Skin epidermis (tissue), 12 donors: ENCODE data around the gene ABCC4.

Source experiments
- H3K27ac ChIP-seq, 21 experiments: fragments of 200-600 bp; sonication (generic) in 11 of 21; one replicate each; pipeline ENCODE4 v1.5.0; 2020; ENCODE audit warnings: mild to moderate bottlenecking in 3 of 21, inconsistent platforms in 2 of 21, moderate library complexity in 2 of 21
- H3K4me3 ChIP-seq, 7 experiments: fragments of 200-600 bp; sonication (generic) in 2 of 7; one replicate each; pipeline ENCODE4 v1.5.0; 2020; ENCODE audit warnings: inconsistent platforms in 2 of 7, mild to moderate bottlenecking in 2 of 7, moderate library complexity in 1 of 7

Gene ABCC4

GRCh38 chr13:95136638-95137037 lies 164.6 kb downstream of the ABCC4 start:
- Histone ChIP-seq H3K4me3 (no peak overlapping the region), H3K27ac (peak overlapping the region in 5 of 21 experiments; percentile 21 to 65 (median 48))

GRCh38 chr13:95133498-95133897 lies 167.8 kb downstream of the ABCC4 start:
- Histone ChIP-seq H3K4me3 (no peak overlapping the region), H3K27ac (no peak overlapping the region)

GRCh38 chr13:95129004-95129403 lies 172.2 kb downstream of the ABCC4 start:
- H3K27ac ChIP-seq = no peak overlapping the region
- no peak overlapping the region for H3K4me3 ChIP-seq

GRCh38 chr13:95128045-95128643 lies 173.1 kb downstream of the ABCC4 start:
- H3K4me3 ChIP-seq = no peak overlapping the region
- H3K27ac ChIP-seq = no peak overlapping the region

GRCh38 chr13:95124959-95125358 lies 176.3 kb downstream of the ABCC4 start:
- H3K27ac ChIP-seq = no peak overlapping the region
- H3K4me3 ChIP-seq = no peak overlapping the region

GRCh38 chr13:95123726-95124125 lies 177.5 kb downstream of the ABCC4 start:
- Histone ChIP-seq H3K4me3 (no peak overlapping the region), H3K27ac (peak overlapping the region in 1 of 21 experiments; percentile 24)

GRCh38 chr13:95122063-95122462 lies 179.2 kb downstream of the ABCC4 start:
- H3K4me3 ChIP-seq = no peak overlapping the region
- H3K27ac ChIP-seq = no peak overlapping the region

GRCh38 chr13:95121516-95121915 lies 179.7 kb downstream of the ABCC4 start:
- Histone ChIP-seq H3K27ac (peak overlapping the region in 1 of 21 experiments; percentile 6), H3K4me3 (no peak overlapping the region)

- Histone ChIP-seq H3K4me3 (no peak overlapping the region), H3K27ac (no peak overlapping the region)
These were observed 180.6 kb downstream of the ABCC4 start for GRCh38 chr13:95120650-95121049.

- Histone ChIP-seq H3K27ac (no peak overlapping the region), H3K4me3 (no peak overlapping the region)
These were observed 182.5 kb downstream of the ABCC4 start for GRCh38 chr13:95118541-95119324.

GRCh38 chr13:95117092-95117491 lies 184.2 kb downstream of the ABCC4 start:
- peak overlapping the region in 6 of 21 experiments; percentile 7 to 64 (median 53) for H3K27ac ChIP-seq

GRCh38 chr13:95115525-95115924 lies 185.7 kb downstream of the ABCC4 start:
- H3K27ac ChIP-seq = peak overlapping the region in 10 of 21 experiments; percentile 0 to 67 (median 29)

More at GRCh38 chr13:95117092-95117491, 184.2 kb downstream of the ABCC4 start:
- no peak overlapping the region for H3K4me3 ChIP-seq

GRCh38 chr13:95113601-95114000 lies 187.7 kb downstream of the ABCC4 start:
- Histone ChIP-seq H3K27ac (peak overlapping the region in 1 of 21 experiments; percentile 67), H3K4me3 (no peak overlapping the region)

More at GRCh38 chr13:95115525-95115924, 185.7 kb downstream of the ABCC4 start:
- H3K4me3 ChIP-seq = no peak overlapping the region

GRCh38 chr13:95112883-95113282 lies 188.4 kb downstream of the ABCC4 start:
- H3K27ac ChIP-seq = no peak overlapping the region
- no peak overlapping the region for H3K4me3 ChIP-seq

- Histone ChIP-seq H3K27ac (peak overlapping the region in 6 of 21 experiments; percentile 14 to 68 (median 31)), H3K4me3 (no peak overlapping the region)
These were observed 189.6 kb downstream of the ABCC4 start for GRCh38 chr13:95111608-95112007.

- H3K27ac ChIP-seq = no peak overlapping the region
- H3K4me3 ChIP-seq = no peak overlapping the region
These were observed 194.7 kb downstream of the ABCC4 start for GRCh38 chr13:95106562-95106961.

- H3K4me3 ChIP-seq = no peak overlapping the region
- H3K27ac ChIP-seq = no peak overlapping the region
These were observed 200.5 kb downstream of the ABCC4 start for GRCh38 chr13:95100525-95101433.

- no peak overlapping the region for H3K4me3 ChIP-seq
- H3K27ac ChIP-seq = no peak overlapping the region
These were observed 201.7 kb downstream of the ABCC4 start for GRCh38 chr13:95099541-95099940.

GRCh38 chr13:95098916-95099315 lies 202.3 kb downstream of the ABCC4 start:
- Histone ChIP-seq H3K4me3 (no peak overlapping the region), H3K27ac (no peak overlapping the region)

- H3K4me3 ChIP-seq = no peak overlapping the region
These were observed 209.5 kb downstream of the ABCC4 start for GRCh38 chr13:95091755-95092154.

More at GRCh38 chr13:95091755-95092154, 209.5 kb downstream of the ABCC4 start:
- no peak overlapping the region for H3K27ac ChIP-seq
